Stomach (tissue), 9 donors: ENCODE results near the gene SNAP25. TPM values are rescaled to one million over a fixed set of nuclear protein-coding genes. Genes with fewer than 3 reads are reported as not detected.
A peak's percentile ranks its signal among the peaks of the same experiment; 100 is the strongest.

ENCODE experiments used
- DNase-seq, 2 donors: peaks; one replicate each; pipeline versions ENCODE4 v3.0.0 to v3.0.0-alpha.2; 2013 to 2019
- H3K27ac ChIP-seq, 5 donors: fragments of 200-600 bp in 4 of 5; sonication (generic) in 4 of 5; one replicate each; pipeline ENCODE4 v1.5.1; 2013 to 2019; ENCODE audit warnings: mild to moderate bottlenecking in 1 of 5, moderate library complexity in 1 of 5
- H3K27me3 ChIP-seq, 3 donors: fragments of 200-600 bp; sonication (generic); one replicate each; pipeline ENCODE4 v1.5.1; 2017 to 2019; ENCODE audit warnings: mixed run types in 1 of 3
- H3K36me3 ChIP-seq, 4 donors: fragments of 200-600 bp; sonication (generic); 1 replicate in 3 of 4; 2 replicates in 1 of 4; pipeline ENCODE4 v1.5.1; 2016 to 2019
- H3K4me1 ChIP-seq, 4 donors: fragments of 200-600 bp; sonication (generic); one replicate each; pipeline ENCODE4 v1.5.1; 2016 to 2019
- H3K4me3 ChIP-seq, 4 donors: fragments of 200-600 bp; sonication (generic) in 3 of 4; one replicate each; pipeline ENCODE4 v1.5.1; 2016 to 2019; ENCODE audit warnings: mild to moderate bottlenecking in 1 of 4
- H3K9me3 ChIP-seq, 4 donors: fragments of 200-600 bp; sonication (generic); one replicate each; pipeline ENCODE4 v1.5.1; 2016 to 2019
- EP300 ChIP-seq: sonication (generic); formaldehyde crosslinking; IDR thresholded peaks from one replicate; pipeline ENCODE4 v1.6.1; 2017; ENCODE audit warnings: antibody characterized with exemption
- POLR2A ChIP-seq, 4 donors: fragments of 450-650 bp; IDR thresholded peaks; one replicate each; pipeline ENCODE4 v1.6.1; 2016; ENCODE audit warnings: antibody characterized with exemption in 4 of 4, control low read depth in 2 of 4, mild to moderate bottlenecking in 1 of 4, moderate library complexity in 1 of 4
- POLR2AphosphoS5 ChIP-seq, 3 donors: sonication (generic); formaldehyde crosslinking; IDR thresholded peaks; one replicate each; pipeline ENCODE4 v1.6.1; 2016; ENCODE audit warnings: antibody characterized with exemption in 3 of 3
- WGBS, 5 donors: extraction: QIAGEN DNeasy Blood & Tissue Kit in 3 of 5; methylation state at CpG; one replicate each; pipeline versions ENCODE4 v1.1.5 to v1.1.7; 2013 to 2018; 5-methylcytosine and 5-hydroxymethylcytosine counted together
- intact Hi-C: fragments of 100-400 bp; cut with DNase I; formaldehyde crosslinking; loops from one replicate; pipeline ENCODE4 v1.15.1; 2023; ENCODE audit warnings: low total_unique reads
- polyA plus RNA-seq, 3 donors: library from polyadenylated mRNA; stranded (reverse); fragments of 200-250 nt; gene quantifications; one replicate each; pipeline ENCODE4 v1.2.3, GENCODE V29; 2013
- total RNA-seq, 5 donors: library from RNA; depleted of rRNA; stranded (reverse); fragments of >200 nt; gene quantifications; one replicate each; pipeline versions ENCODE4 v1.1.0 to v1.2.3, GENCODE V29; 2014 to 2016
- TF ChIP-seq, protein P1 (sequence below), 7 experiments: fragments of 450-650 bp in 4 of 7; fragments of 200-600 bp in 3 of 7; sonication (generic) in 3 of 7; IDR thresholded peaks; one replicate each; pipeline ENCODE4 v1.5.1; 2016 to 2019; ENCODE audit warnings: antibody characterized with exemption in 7 of 7, control low read depth in 2 of 7, mild to moderate bottlenecking in 1 of 7
- donor health status: healthy with polysubstance abuse.
- donor health status: Bipolar disorder and iron deficiency.
- donor health status: healthy.

Gene SNAP25
- total and polyA plus RNA-seq, 8 donors = 1.8 to 12.5 (median 2.8) TPM; not detected in 1

- H3K27me3 ChIP-seq = no peaks in the 10 kb centered on the region
- intact Hi-C loops = no loop called here
- H3K9me3 ChIP-seq = no peaks in the 10 kb centered on the region
- no peaks in the 10 kb centered on the region for H3K4me1 ChIP-seq
- H3K4me3 ChIP-seq = no peak overlapping the region
- H3K27ac ChIP-seq = no peak overlapping the region
- H3K36me3 ChIP-seq = no peaks in the 10 kb centered on the region
- DNase-seq = peak in 1 of 2 donors; percentile 39
- 67 to 83% (median 71%) methylated on average over 3 of the region's 3 CpGs for WGBS, 5 donors
- TF ChIP-seq POLR2AphosphoS5 (IDR thresholded peaks at IDR 0.05) (no peak), EP300 (no peak), POLR2A (IDR thresholded peaks at IDR 0.05) (no peak)
- TF ChIP-seq, protein P1, sequence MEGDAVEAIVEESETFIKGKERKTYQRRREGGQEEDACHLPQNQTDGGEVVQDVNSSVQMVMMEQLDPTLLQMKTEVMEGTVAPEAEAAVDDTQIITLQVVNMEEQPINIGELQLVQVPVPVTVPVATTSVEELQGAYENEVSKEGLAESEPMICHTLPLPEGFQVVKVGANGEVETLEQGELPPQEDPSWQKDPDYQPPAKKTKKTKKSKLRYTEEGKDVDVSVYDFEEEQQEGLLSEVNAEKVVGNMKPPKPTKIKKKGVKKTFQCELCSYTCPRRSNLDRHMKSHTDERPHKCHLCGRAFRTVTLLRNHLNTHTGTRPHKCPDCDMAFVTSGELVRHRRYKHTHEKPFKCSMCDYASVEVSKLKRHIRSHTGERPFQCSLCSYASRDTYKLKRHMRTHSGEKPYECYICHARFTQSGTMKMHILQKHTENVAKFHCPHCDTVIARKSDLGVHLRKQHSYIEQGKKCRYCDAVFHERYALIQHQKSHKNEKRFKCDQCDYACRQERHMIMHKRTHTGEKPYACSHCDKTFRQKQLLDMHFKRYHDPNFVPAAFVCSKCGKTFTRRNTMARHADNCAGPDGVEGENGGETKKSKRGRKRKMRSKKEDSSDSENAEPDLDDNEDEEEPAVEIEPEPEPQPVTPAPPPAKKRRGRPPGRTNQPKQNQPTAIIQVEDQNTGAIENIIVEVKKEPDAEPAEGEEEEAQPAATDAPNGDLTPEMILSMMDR (IDR thresholded peaks at IDR 0.05) = no peak
These were observed 128.7 kb downstream of the SNAP25 start for GRCh38 chr20:10347086-10347880.

DNA sequence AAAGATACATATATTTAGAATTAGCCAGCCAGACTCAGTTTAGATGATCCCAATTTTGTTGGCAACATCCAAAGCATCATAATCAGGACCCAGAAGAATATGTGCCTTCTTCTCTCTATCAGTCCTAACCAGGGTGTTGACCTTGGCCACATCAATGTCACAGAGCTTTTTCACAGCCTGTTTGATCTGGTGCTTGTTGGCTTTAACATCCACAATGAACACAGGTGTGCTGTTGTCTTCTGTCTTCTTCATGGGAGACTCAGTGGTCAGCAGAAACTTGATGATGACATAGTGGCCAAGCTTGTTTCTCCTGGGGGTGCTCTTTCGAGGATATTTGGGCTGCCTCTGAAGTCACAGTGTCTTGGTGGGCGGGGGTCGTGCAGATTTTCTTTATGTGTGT lies 130.5 kb downstream of the SNAP25 start:
- no peaks in the 10 kb centered on the region for H3K36me3 ChIP-seq
- no peak for DNase-seq
- intact Hi-C loops = no loop called here
- H3K9me3 ChIP-seq = no peaks in the 10 kb centered on the region
- no peak overlapping the region for H3K27ac ChIP-seq
- WGBS, 5 donors = 64 to 94% (median 82%) methylated on average over 3 of the region's 3 CpGs
- TF ChIP-seq POLR2A (IDR thresholded peaks at IDR 0.05) = no peak
- TF ChIP-seq, protein P1 (IDR thresholded peaks at IDR 0.05) = no peak
- TF ChIP-seq EP300 = no peak
- TF ChIP-seq POLR2AphosphoS5 (IDR thresholded peaks at IDR 0.05) = no peak
- no peaks in the 10 kb centered on the region for H3K27me3 ChIP-seq
- H3K4me1 ChIP-seq = peaks cover 0 to 7% (median 4%) of the 10 kb centered on the region in 4 donors
- H3K4me3 ChIP-seq = no peak overlapping the region

DNA sequence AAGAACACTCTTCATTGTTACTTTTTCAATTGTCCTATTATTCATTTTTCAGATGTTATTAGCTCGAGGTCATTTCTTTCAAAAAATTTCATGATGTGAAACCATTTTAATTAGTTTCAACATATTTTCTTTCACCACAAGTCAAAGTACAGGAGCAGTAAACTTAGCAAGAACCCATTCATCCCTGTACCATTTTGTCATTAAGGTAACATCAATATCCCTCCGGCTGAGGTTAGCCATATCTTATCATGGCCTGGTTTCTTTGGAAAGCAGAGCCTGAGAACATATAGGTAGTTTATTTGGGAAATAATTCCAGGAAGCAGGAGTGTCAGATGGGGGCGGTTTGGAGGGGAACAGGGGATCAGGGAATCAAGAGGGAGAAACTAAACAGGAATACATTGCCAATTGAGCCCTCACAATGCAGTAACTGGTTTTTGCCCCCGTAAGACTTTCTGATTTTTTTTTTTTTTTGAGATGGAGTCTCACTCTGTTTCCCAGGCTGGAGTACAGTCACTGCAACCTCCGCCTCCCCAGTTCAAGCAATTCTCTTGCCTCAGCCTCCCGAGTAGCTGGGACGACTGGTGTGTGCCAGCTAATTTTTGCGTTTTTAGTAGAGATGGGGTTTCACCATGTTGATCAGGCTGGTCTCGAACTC lies 131.7 kb downstream of the SNAP25 start:
- WGBS, 5 donors = 82 to 89% (median 86%) methylated on average over 9 of the region's 9 CpGs
- Histone ChIP-seq H3K27me3 (no peaks in the 10 kb centered on the region), H3K4me1 (peaks cover 0 to 7% (median 4%) of the 10 kb centered on the region in 4 donors), H3K36me3 (no peaks in the 10 kb centered on the region), H3K27ac (peak overlapping the region in 2 of 5 donors; percentile 43 to 49), H3K9me3 (no peaks in the 10 kb centered on the region), H3K4me3 (no peak overlapping the region)
- intact Hi-C loops = no loop called here
- DNase-seq = no peak
- no peak for TF ChIP-seq POLR2A (IDR thresholded peaks at IDR 0.05)

GRCh38 chr20:10352934-10353824 lies 134.5 kb downstream of the SNAP25 start:
- Histone ChIP-seq H3K4me3 (no peak overlapping the region), H3K9me3 (no peaks in the 10 kb centered on the region), H3K36me3 (no peaks in the 10 kb centered on the region), H3K27me3 (no peaks in the 10 kb centered on the region), H3K27ac (no peak overlapping the region), H3K4me1 (peaks cover 0 to 7% (median 4%) of the 10 kb centered on the region in 4 donors)
- 23 to 39% (median 31%) methylated on average over 6 of the region's 6 CpGs for WGBS, 5 donors
- intact Hi-C loops = no loop called here
- DNase-seq = peak in 1 of 2 donors; percentile 21
- no peak for TF ChIP-seq POLR2AphosphoS5 (IDR thresholded peaks at IDR 0.05)
- TF ChIP-seq POLR2A (IDR thresholded peaks at IDR 0.05) = no peak
- TF ChIP-seq, protein P1 (IDR thresholded peaks at IDR 0.05) = no peak
- no peak for TF ChIP-seq EP300
